SK-N-SH (cell line): ENCODE data around the gene ASF1B. TPM values are rescaled to one million over a fixed set of nuclear protein-coding genes. Genes with fewer than 3 reads are reported as not detected.

Experiments
- CTCF ChIA-PET: fragments of 300-600, 350-600 bp; formaldehyde crosslinking; extraction: SDS; loops from one replicate; lab custom pipeline; 2021; lab: Yijun Ruan, JAX
- POLR2A ChIA-PET: fragments of 350-600 bp; sonication (Branson Sonifier 250); formaldehyde crosslinking; extraction: SDS; loops from one replicate; lab custom pipeline; 2020; ENCODE audit warnings: antibody characterized with exemption, inconsistent platforms; lab: Yijun Ruan, JAX
- DNase-seq: peaks from one replicate; pipeline ENCODE4 v3.0.0; 2012
- H2AFZ ChIP-seq: fragments of 200-600 bp; sonication (generic); 2 replicates; pipeline ENCODE4 v1.8.1; 2016; ENCODE audit warnings: antibody characterized with exemption, mild to moderate bottlenecking, low read depth
- H3F3A ChIP-seq: fragments of 200-600 bp; sonication (generic); replicated peaks from 2 replicates; pipeline ENCODE3; 2016; ENCODE audit warnings: antibody characterized with exemption, mild to moderate bottlenecking; ENCODE audit not compliant: insufficient read depth
- H3K27ac ChIP-seq, 2 experiments: fragments of 200-500 bp in 1 of 2; fragments of 200-600 bp in 1 of 2; sonication (Bioruptor generic) in 1 of 2; sonication (generic), shearing (Covaris generic) in 1 of 2; 2 replicates each; pipeline versions ENCODE4 v1.5.1 to v1.6.1; 2014 to 2016; ENCODE audit warnings: low read depth in 2 of 2, inconsistent platforms in 1 of 2, low read length in 1 of 2, mild to moderate bottlenecking in 1 of 2, mixed read lengths in 1 of 2
- H3K27me3 ChIP-seq: fragments of 200-600 bp; sonication (generic), shearing (Covaris generic); 2 replicates; pipeline ENCODE4 v1.6.1; 2016; ENCODE audit warnings: mixed run types; ENCODE audit not compliant: insufficient read depth
- H3K36me3 ChIP-seq, 2 experiments: fragments of 200-500 bp in 1 of 2; fragments of 200-600 bp in 1 of 2; sonication (Bioruptor generic) in 1 of 2; sonication (generic) in 1 of 2; replicated peaks in 1 of 2; 2 replicates each; pipeline versions ENCODE3 to v1.5.1; 2014 to 2016; ENCODE audit warnings: low read length in 1 of 2, mild to moderate bottlenecking in 1 of 2; ENCODE audit not compliant: insufficient read depth in 2 of 2, control insufficient read depth in 1 of 2
- H3K4me1 ChIP-seq, 2 experiments: fragments of 200-500 bp in 1 of 2; fragments of 200-600 bp in 1 of 2; sonication (Bioruptor generic) in 1 of 2; sonication (generic), shearing (Covaris generic) in 1 of 2; 2 replicates each; pipeline versions ENCODE4 v1.5.1 to v1.6.1; 2014 to 2016; ENCODE audit warnings: low read depth in 1 of 2, low read length in 1 of 2, mixed run types in 1 of 2; ENCODE audit not compliant: insufficient read depth in 2 of 2, control insufficient read depth in 1 of 2
- H3K4me2 ChIP-seq: fragments of 200-600 bp; sonication (generic), shearing (Covaris generic); 2 replicates; pipeline ENCODE4 v1.6.1; 2017; ENCODE audit warnings: mixed run types
- H3K4me3 ChIP-seq, 2 experiments: fragments of 200-500 bp in 1 of 2; fragments of 200-600 bp in 1 of 2; sonication (Bioruptor generic) in 1 of 2; sonication (generic), shearing (Covaris generic) in 1 of 2; 2 replicates each; pipeline versions ENCODE4 v1.5.1 to v1.8.1; 2014 to 2016; ENCODE audit warnings: low read depth in 2 of 2, inconsistent platforms in 1 of 2, low read length in 1 of 2, mild to moderate bottlenecking in 1 of 2, mixed read lengths in 1 of 2, moderate library complexity in 1 of 2
- H3K79me2 ChIP-seq: fragments of 200-600 bp; sonication (generic); 2 replicates; pipeline ENCODE4 v1.8.1; 2017; ENCODE audit warnings: mild to moderate bottlenecking; ENCODE audit not compliant: insufficient read depth
- H3K9ac ChIP-seq: fragments of 200-600 bp; sonication (generic); 2 replicates; pipeline ENCODE4 v1.6.1; 2017; ENCODE audit warnings: mixed run types
- H3K9me2 ChIP-seq: fragments of 200-600 bp; sonication (generic); 2 replicates; pipeline ENCODE4 v1.6.1; 2017; ENCODE audit warnings: mixed run types
- H3K9me3 ChIP-seq: fragments of 200-600 bp; sonication (generic); 2 replicates; pipeline ENCODE4 v1.6.1; 2017; ENCODE audit warnings: mixed run types, mild to moderate bottlenecking, moderate library complexity
- H4K20me1 ChIP-seq: fragments of 200-600 bp; sonication (generic); 2 replicates; pipeline ENCODE4 v1.6.1; 2017; ENCODE audit warnings: mild to moderate bottlenecking, mixed run types; ENCODE audit not compliant: insufficient read depth
- EP300 ChIP-seq, 2 experiments: IDR thresholded peaks; 2 replicates each; pipeline versions ENCODE4 v1.4.0 to v1.6.1; 2012; ENCODE audit warnings: borderline replicate concordance in 1 of 2, low read depth in 1 of 2, low read length in 1 of 2
- FOXM1 ChIP-seq: IDR thresholded peaks from 2 replicates; pipeline ENCODE4 v1.4.0; 2012; ENCODE audit warnings: low read depth, mild to moderate bottlenecking
- IRF3 ChIP-seq: fragments of 150-350 bp; IDR thresholded peaks from 2 replicates; pipeline ENCODE4 v1.6.1; 2016; ENCODE audit warnings: mild to moderate bottlenecking, low read depth, low read length
- MAX ChIP-seq: IDR thresholded peaks from 2 replicates; pipeline ENCODE4 v1.4.0; 2012; ENCODE audit warnings: low read depth
- NFIC ChIP-seq: IDR thresholded peaks from 2 replicates; pipeline ENCODE4 v1.4.0; 2012; ENCODE audit warnings: borderline replicate concordance
- PBX3 ChIP-seq: IDR thresholded peaks from 2 replicates; pipeline ENCODE4; 2012
- RAD21 ChIP-seq: IDR thresholded peaks from 2 replicates; pipeline ENCODE4 v1.6.1; 2012; ENCODE audit warnings: mild to moderate bottlenecking, low read length
- SIN3A ChIP-seq: IDR thresholded peaks from 2 replicates; pipeline ENCODE4 v1.6.1; 2012; ENCODE audit warnings: low read depth, mild to moderate bottlenecking, low read length, moderate library complexity, borderline replicate concordance
- TAF1 ChIP-seq: IDR thresholded peaks from 2 replicates; pipeline ENCODE4 v1.6.1; 2012; ENCODE audit warnings: low read depth, mild to moderate bottlenecking, low read length, moderate library complexity, borderline replicate concordance
- TCF12 ChIP-seq: IDR thresholded peaks from 2 replicates; pipeline ENCODE4 v1.4.0; 2012
- YY1 ChIP-seq: IDR thresholded peaks from 2 replicates; pipeline ENCODE4 v1.4.0; 2012; ENCODE audit warnings: low read depth, mild to moderate bottlenecking
- ZBTB33 ChIP-seq: IDR thresholded peaks from 2 replicates; pipeline ENCODE4 v1.4.0; 2012; ENCODE audit warnings: low read depth, borderline replicate concordance
- WGBS: methylation state at CpG from one replicate; pipeline ENCODE4 v1.1.6; 2017; ENCODE audit warnings: low lambda C conversion rate; 5-methylcytosine and 5-hydroxymethylcytosine counted together
- polyA plus RNA-seq, 3 experiments: library from polyadenylated mRNA; depleted of rRNA; stranded (reverse); fragments of >200 nt; gene quantifications; 2 replicates each; pipeline ENCODE4 v1.2.3, GENCODE V29; 2012
- TF ChIP-seq, protein P1 (sequence below): IDR thresholded peaks from 2 replicates; pipeline ENCODE4 v1.4.0; 2012; ENCODE audit warnings: low read depth, borderline replicate concordance
- TF ChIP-seq, protein P2 (sequence below): IDR thresholded peaks from 2 replicates; pipeline ENCODE4 v1.6.1; 2012; ENCODE audit warnings: mild to moderate bottlenecking, low read depth, low read length, moderate library complexity

ASF1B gene
- polyA plus RNA-seq, 1 of the 3 experiments (the other 2 are of a cell fraction), result 19.0 TPM

DNA sequence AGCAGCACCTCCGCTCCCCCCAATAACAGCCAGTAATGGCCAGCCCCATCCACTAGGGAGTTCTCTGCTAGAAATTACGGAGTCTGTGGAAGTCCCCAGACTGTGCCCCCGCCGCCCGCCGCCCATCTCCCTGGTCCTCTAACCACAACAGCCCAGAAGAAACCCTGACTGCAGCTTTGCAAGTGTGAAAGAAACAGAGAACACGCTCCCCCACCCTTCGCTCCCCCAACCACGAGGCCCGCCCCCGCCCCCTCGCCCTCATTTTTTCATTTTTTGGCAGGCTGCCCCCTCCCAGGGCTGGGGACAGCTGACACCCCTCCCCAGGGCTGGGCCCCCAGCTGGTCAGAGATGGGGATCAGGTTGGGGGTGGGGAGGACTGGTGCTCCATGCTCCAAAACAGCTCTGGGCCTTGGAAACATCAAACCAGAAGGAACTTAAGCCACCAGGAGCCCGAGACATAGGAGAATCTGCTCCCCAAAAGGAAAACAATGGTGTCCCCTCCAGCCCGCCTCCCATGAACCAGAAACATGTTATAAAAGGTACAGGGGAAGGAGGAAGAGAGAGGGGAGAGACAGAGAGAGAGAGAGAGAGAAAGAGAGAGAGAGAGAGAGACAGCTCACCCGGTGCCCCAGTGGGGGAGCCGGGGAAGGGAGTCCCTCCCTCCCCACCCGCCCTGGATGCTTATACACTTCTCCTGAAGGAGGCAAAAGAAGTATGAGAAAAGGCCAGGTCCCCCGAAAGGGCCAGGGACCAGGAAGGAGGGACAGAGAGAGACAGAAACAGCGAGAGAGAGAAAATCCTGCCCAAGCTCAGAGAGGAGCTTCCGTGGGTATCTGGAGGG, 29.8 kb upstream of the ASF1B start:
- CTCF ChIA-PET, result interaction anchor here (1.0 kb wide), 2 partner anchors 19 to 182 kb away, joined by 3 to 5 read pairs; no protein-coding TSS in a partner anchor
- TF ChIP-seq, protein P1, sequence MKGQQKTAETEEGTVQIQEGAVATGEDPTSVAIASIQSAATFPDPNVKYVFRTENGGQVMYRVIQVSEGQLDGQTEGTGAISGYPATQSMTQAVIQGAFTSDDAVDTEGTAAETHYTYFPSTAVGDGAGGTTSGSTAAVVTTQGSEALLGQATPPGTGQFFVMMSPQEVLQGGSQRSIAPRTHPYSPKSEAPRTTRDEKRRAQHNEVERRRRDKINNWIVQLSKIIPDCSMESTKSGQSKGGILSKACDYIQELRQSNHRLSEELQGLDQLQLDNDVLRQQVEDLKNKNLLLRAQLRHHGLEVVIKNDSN, result no peak
- TF ChIP-seq IRF3, result no peak
- no peak for TF ChIP-seq TAF1
- no peak for TF ChIP-seq EP300 (IDR thresholded peaks at IDR 0.05; ENCODE audit: borderline replicate concordance in 1 of 2, low read depth in 1 of 2, low read length in 1 of 2)
- TF ChIP-seq TCF12, result no peak
- TF ChIP-seq PBX3, result no peak
- TF ChIP-seq, protein P2, sequence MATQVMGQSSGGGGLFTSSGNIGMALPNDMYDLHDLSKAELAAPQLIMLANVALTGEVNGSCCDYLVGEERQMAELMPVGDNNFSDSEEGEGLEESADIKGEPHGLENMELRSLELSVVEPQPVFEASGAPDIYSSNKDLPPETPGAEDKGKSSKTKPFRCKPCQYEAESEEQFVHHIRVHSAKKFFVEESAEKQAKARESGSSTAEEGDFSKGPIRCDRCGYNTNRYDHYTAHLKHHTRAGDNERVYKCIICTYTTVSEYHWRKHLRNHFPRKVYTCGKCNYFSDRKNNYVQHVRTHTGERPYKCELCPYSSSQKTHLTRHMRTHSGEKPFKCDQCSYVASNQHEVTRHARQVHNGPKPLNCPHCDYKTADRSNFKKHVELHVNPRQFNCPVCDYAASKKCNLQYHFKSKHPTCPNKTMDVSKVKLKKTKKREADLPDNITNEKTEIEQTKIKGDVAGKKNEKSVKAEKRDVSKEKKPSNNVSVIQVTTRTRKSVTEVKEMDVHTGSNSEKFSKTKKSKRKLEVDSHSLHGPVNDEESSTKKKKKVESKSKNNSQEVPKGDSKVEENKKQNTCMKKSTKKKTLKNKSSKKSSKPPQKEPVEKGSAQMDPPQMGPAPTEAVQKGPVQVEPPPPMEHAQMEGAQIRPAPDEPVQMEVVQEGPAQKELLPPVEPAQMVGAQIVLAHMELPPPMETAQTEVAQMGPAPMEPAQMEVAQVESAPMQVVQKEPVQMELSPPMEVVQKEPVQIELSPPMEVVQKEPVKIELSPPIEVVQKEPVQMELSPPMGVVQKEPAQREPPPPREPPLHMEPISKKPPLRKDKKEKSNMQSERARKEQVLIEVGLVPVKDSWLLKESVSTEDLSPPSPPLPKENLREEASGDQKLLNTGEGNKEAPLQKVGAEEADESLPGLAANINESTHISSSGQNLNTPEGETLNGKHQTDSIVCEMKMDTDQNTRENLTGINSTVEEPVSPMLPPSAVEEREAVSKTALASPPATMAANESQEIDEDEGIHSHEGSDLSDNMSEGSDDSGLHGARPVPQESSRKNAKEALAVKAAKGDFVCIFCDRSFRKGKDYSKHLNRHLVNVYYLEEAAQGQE, result no peak
- TF ChIP-seq SIN3A, result no peak
- no peak for TF ChIP-seq FOXM1
- no peak for TF ChIP-seq MAX
- TF ChIP-seq NFIC, result no peak
- no peak for TF ChIP-seq RAD21
- TF ChIP-seq YY1, result no peak
- TF ChIP-seq ZBTB33, result no peak
- peaks cover 0 to 18% of the 10 kb centered on the region in 2 experiments; a peak in 2 of 4 replicates for H3K4me1 ChIP-seq
- no peak overlapping the region for H2AFZ ChIP-seq
- no peaks in the 10 kb centered on the region for H3K79me2 ChIP-seq
- H3K9me3 ChIP-seq, result no peaks in the 10 kb centered on the region
- H4K20me1 ChIP-seq, result no peaks in the 10 kb centered on the region
- H3K27me3 ChIP-seq, result no peaks in the 10 kb centered on the region
- H3K9ac ChIP-seq, result no peak overlapping the region
- peak; percentile 36 for DNase-seq
- no peaks in the 10 kb centered on the region for H3K9me2 ChIP-seq
- H3K36me3 ChIP-seq, result peaks cover 0 to 12% of the 10 kb centered on the region in 2 experiments
- 94% methylated on average over 19 of the region's 20 CpGs for WGBS
- H3K4me2 ChIP-seq, result no peak overlapping the region
- H3F3A ChIP-seq, result no peaks in the 10 kb centered on the region
- no peak overlapping the region for H3K4me3 ChIP-seq
- POLR2A ChIA-PET, result interaction anchor here (0.6 kb wide), 1 partner anchor 1440 kb away, joined by 6 read pairs; no protein-coding TSS in a partner anchor
- H3K27ac ChIP-seq, result no peak overlapping the region
